ENCODE results near the gene RPL36. TPM values are rescaled to one million over a fixed set of nuclear protein-coding genes. Genes with fewer than 3 reads are reported as not detected.
A peak's percentile ranks its signal among the peaks of the same experiment; 100 is the strongest.
"Not testable (repeated sequence)": the region's sequence is repeated elsewhere in the genome, so short reads cannot be mapped to it uniquely, and the experiment has no call there.

Gene RPL36
- total RNA-seq, 1 donor from 2014 or later: 566 TPM

GRCh38 chr19:5686647-5687359 lies 3.3 kb upstream of the RPL36 start:
- intact Hi-C loops (cut with DNase I): no loop called here
- peak overlapping the region; percentile 77 for H3K4me3 ChIP-seq
- no peaks in the 10 kb centered on the region for H3K27me3 ChIP-seq (ENCODE audit: low read depth)
- peaks cover 18% of the 10 kb centered on the region for H3K4me1 ChIP-seq
- ATAC-seq: peak; percentile 91 to 94
- peaks cover 4% of the 10 kb centered on the region for H3K36me3 ChIP-seq
- TF ChIP-seq CTCF (IDR thresholded peaks at IDR 0.05): peak; percentile 78
- peak overlapping the region; percentile 79 for H3K27ac ChIP-seq
- no peaks in the 10 kb centered on the region for H3K9me3 ChIP-seq
- peak; percentile 99 for DNase-seq

GRCh38 chr19:5687360-5688198 lies 2.5 kb upstream of the RPL36 start:
- Histone ChIP-seq H3K4me3 (peak overlapping the region; percentile 77), H3K36me3 (peaks cover 12% of the 10 kb centered on the region), H3K9me3 (no peaks in the 10 kb centered on the region), H3K4me1 (peaks cover 25% of the 10 kb centered on the region), H3K27ac (peak overlapping the region; percentile 79), H3K27me3 (ENCODE audit: low read depth) (no peaks in the 10 kb centered on the region)
- TF ChIP-seq CTCF (IDR thresholded peaks at IDR 0.05): no peak
- intact Hi-C loops (cut with DNase I): no loop called here
- peak; percentile 55 for DNase-seq
- ATAC-seq: no peak

- H3K9me3 ChIP-seq; ATAC-seq; intact Hi-C loops (cut with DNase I); H3K27ac ChIP-seq; H3K27me3 ChIP-seq (ENCODE audit: low read depth); H3K4me3 ChIP-seq: not testable (repeated sequence)
- Histone ChIP-seq H3K36me3 (peaks cover 20% of the 10 kb centered on the region), H3K4me1 (peaks cover 25% of the 10 kb centered on the region)
- peak; percentile 43 for DNase-seq
Observed at GRCh38 chr19:5688262-5688881, 1.7 kb upstream of the RPL36 start.

GRCh38 chr19:5690955-5691821 lies 1.1 kb downstream of the RPL36 start:
- no peak for TF ChIP-seq CTCF (IDR thresholded peaks at IDR 0.05)
- Histone ChIP-seq H3K4me1 (peaks cover 25% of the 10 kb centered on the region), H3K27me3 (ENCODE audit: low read depth) (no peaks in the 10 kb centered on the region), H3K9me3 (no peaks in the 10 kb centered on the region), H3K4me3 (peak overlapping the region; percentile 97), H3K27ac (peak overlapping the region; percentile 91), H3K36me3 (peaks cover 48% of the 10 kb centered on the region)
- ATAC-seq: no peak
- intact Hi-C loops (cut with DNase I): no loop called here
- peak; percentile 66 for DNase-seq

GRCh38 chr19:5691822-5692722 lies 2.0 kb downstream of the RPL36 start:
- intact Hi-C loops (cut with DNase I): no loop called here
- no peaks in the 10 kb centered on the region for H3K27me3 ChIP-seq (ENCODE audit: low read depth)
- no peaks in the 10 kb centered on the region for H3K9me3 ChIP-seq
- H3K36me3 ChIP-seq: peaks cover 57% of the 10 kb centered on the region
- H3K27ac ChIP-seq: peak overlapping the region; percentile 91
- no peak for ATAC-seq
- no peak for TF ChIP-seq CTCF (IDR thresholded peaks at IDR 0.05)
- H3K4me1 ChIP-seq: peaks cover 22% of the 10 kb centered on the region
- H3K4me3 ChIP-seq: peak overlapping the region; percentile 97
- DNase-seq: peak; percentile 46

All from lower lobe of right lung (tissue), 2 donors.